Prostate gland (tissue), 2 donors: Measurements from ENCODE around the gene ZNF22.

ENCODE experiments used
- CTCF ChIP-seq, 4 experiments: fragments of 200-600 bp in 2 of 4; fragments of 450-650 bp in 2 of 4; sonication (generic) in 2 of 4; IDR thresholded peaks; 1 replicate in 3 of 4; 2 replicates in 1 of 4; pipeline ENCODE4 v1.5.1; 2016 to 2019; ENCODE audit warnings: antibody characterized with exemption in 4 of 4, mild to moderate bottlenecking in 2 of 4, moderate library complexity in 2 of 4
- POLR2AphosphoS5 ChIP-seq: sonication (generic); formaldehyde crosslinking; IDR thresholded peaks from one replicate; pipeline ENCODE4 v1.6.1; 2017; ENCODE audit warnings: antibody characterized with exemption

- TF ChIP-seq CTCF (IDR thresholded peaks at IDR 0.05) (no peak), POLR2AphosphoS5 (no peak)
Observed at GRCh38 chr10:44958196-44958897, 42.4 kb upstream of the ZNF22 start.
